Endodermal cell (in vitro differentiated cells): ENCODE measurements around the gene ANKRD18B. TPM values are rescaled to one million over a fixed set of nuclear protein-coding genes. Genes with fewer than 3 reads are reported as not detected.
A peak's percentile ranks its signal among the peaks of the same experiment; 100 is the strongest.
"Not testable (repeated sequence)": the region's sequence is repeated elsewhere in the genome, so short reads cannot be mapped to it uniquely, and the experiment has no call there.

ENCODE experiments used
- DNase-seq: peaks from one replicate; pipeline ENCODE4 v3.0.0-alpha.2; 2017
- H3K27ac ChIP-seq: 2 replicates; pipeline ENCODE4 v1.5.1; 2013; ENCODE audit warnings: mild to moderate bottlenecking, low read depth, low read length, moderate library complexity
- H3K27me3 ChIP-seq: 2 replicates; pipeline ENCODE4 v1.6.1; 2013; ENCODE audit warnings: mild to moderate bottlenecking, low read length, moderate library complexity; ENCODE audit not compliant: insufficient read depth, control insufficient read depth, poor library complexity, severe bottlenecking
- H3K36me3 ChIP-seq: 2 replicates; pipeline ENCODE4 v1.7.0; 2013; ENCODE audit warnings: mild to moderate bottlenecking, low read length, moderate library complexity; ENCODE audit not compliant: control insufficient read depth, insufficient read depth
- H3K4me1 ChIP-seq: one replicate; pipeline ENCODE4 v1.7.0; 2013; ENCODE audit warnings: low read length; ENCODE audit not compliant: control insufficient read depth, insufficient read depth
- H3K4me3 ChIP-seq: 2 replicates; pipeline ENCODE4 v1.5.1; 2013; ENCODE audit warnings: mild to moderate bottlenecking, low read length, moderate library complexity
- H3K9ac ChIP-seq: 2 replicates; pipeline ENCODE4 v1.6.1; 2013; ENCODE audit warnings: mild to moderate bottlenecking, low read length, moderate library complexity; ENCODE audit not compliant: poor library complexity, severe bottlenecking; ENCODE audit errors: extremely low read depth
- H3K9me3 ChIP-seq: 2 replicates; pipeline ENCODE4 v1.6.1; 2013; ENCODE audit warnings: mild to moderate bottlenecking, low read length, moderate library complexity; ENCODE audit not compliant: control insufficient read depth
- H3K27ac Mint-ChIP-seq: 2 replicates; pipeline ENCODE4 v1.8.0; 2020; ENCODE audit warnings: mixed read lengths
- H3K27me3 Mint-ChIP-seq: 2 replicates; pipeline ENCODE4 v1.8.0; 2021; ENCODE audit warnings: mild to moderate bottlenecking, mixed read lengths; ENCODE audit not compliant: insufficient read depth
- H3K36me3 Mint-ChIP-seq: 2 replicates; pipeline ENCODE4 v1.8.0; 2020; ENCODE audit warnings: low read depth, mixed read lengths
- H3K4me1 Mint-ChIP-seq: 2 replicates; pipeline ENCODE4 v1.8.0; 2020; ENCODE audit warnings: mixed read lengths
- H3K4me3 Mint-ChIP-seq: 2 replicates; pipeline ENCODE4 v1.8.0; 2020; ENCODE audit warnings: mild to moderate bottlenecking, moderate library complexity, mixed read lengths
- H3K9me3 Mint-ChIP-seq: 2 replicates; pipeline ENCODE4 v1.8.0; 2020; ENCODE audit warnings: mild to moderate bottlenecking, mixed read lengths
- WGBS, 2 experiments: methylation state at CpG; one replicate each; pipeline versions ENCODE4 v1.1.5 to v1.1.7; 2013; ENCODE audit warnings: missing lambda C conversion rate in 2 of 2, mixed read lengths in 1 of 2; ENCODE audit not compliant: insufficient coverage in 1 of 2, insufficient read length in 1 of 2; 5-methylcytosine and 5-hydroxymethylcytosine counted together
- total RNA-seq, 2 donors: library from RNA; stranded (reverse); fragmentation: NEBNext Ultra II Directional in 1 of 2; extraction: Animal tissue kit (Norgen Biotek cat#: 25700) in 1 of 2; gene quantifications; 2 replicates in 1 of 2; 3 replicates in 1 of 2; pipeline ENCODE4 v1.2.1, GENCODE V29; 2021

The ANKRD18B gene
- total RNA-seq, 2 donors from 2014 or later = 6.7 to 9.7 TPM

GRCh38 chr9:33548816-33549215 lies 24.8 kb downstream of the ANKRD18B start:
- H3K4me3 ChIP-seq, H3K27me3 ChIP-seq, DNase-seq, H3K36me3 ChIP-seq, H3K4me3 Mint-ChIP-seq, H3K27me3 Mint-ChIP-seq, H3K36me3 Mint-ChIP-seq, H3K4me1 Mint-ChIP-seq, H3K9me3 ChIP-seq, H3K27ac ChIP-seq, H3K9me3 Mint-ChIP-seq, H3K27ac Mint-ChIP-seq, H3K9ac ChIP-seq, H3K4me1 ChIP-seq: not testable (repeated sequence)
- WGBS, 2 experiments = no CpG with 5 or more reads among the region's 4 CpGs

GRCh38 chr9:33549418-33549817 lies 25.4 kb downstream of the ANKRD18B start:
- not testable (repeated sequence) for H3K27ac Mint-ChIP-seq, DNase-seq, H3K36me3 ChIP-seq, H3K4me3 Mint-ChIP-seq, H3K9me3 ChIP-seq, H3K27me3 Mint-ChIP-seq, H3K4me3 ChIP-seq, H3K9me3 Mint-ChIP-seq, H3K27me3 ChIP-seq, H3K9ac ChIP-seq, H3K4me1 ChIP-seq, H3K4me1 Mint-ChIP-seq, H3K36me3 Mint-ChIP-seq, H3K27ac ChIP-seq
- 80 to 93% methylated on average over 1 to 3 of the region's 3 CpGs for WGBS, 2 experiments

- not testable (repeated sequence) for H3K27me3 Mint-ChIP-seq, H3K4me3 ChIP-seq, H3K27me3 ChIP-seq, H3K9me3 ChIP-seq, H3K9me3 Mint-ChIP-seq, H3K4me1 Mint-ChIP-seq, H3K4me3 Mint-ChIP-seq, H3K27ac Mint-ChIP-seq, DNase-seq, H3K9ac ChIP-seq, H3K27ac ChIP-seq, H3K36me3 ChIP-seq, H3K36me3 Mint-ChIP-seq, H3K4me1 ChIP-seq
These were observed 27.1 kb downstream of the ANKRD18B start for GRCh38 chr9:33551183-33551582.

DNA sequence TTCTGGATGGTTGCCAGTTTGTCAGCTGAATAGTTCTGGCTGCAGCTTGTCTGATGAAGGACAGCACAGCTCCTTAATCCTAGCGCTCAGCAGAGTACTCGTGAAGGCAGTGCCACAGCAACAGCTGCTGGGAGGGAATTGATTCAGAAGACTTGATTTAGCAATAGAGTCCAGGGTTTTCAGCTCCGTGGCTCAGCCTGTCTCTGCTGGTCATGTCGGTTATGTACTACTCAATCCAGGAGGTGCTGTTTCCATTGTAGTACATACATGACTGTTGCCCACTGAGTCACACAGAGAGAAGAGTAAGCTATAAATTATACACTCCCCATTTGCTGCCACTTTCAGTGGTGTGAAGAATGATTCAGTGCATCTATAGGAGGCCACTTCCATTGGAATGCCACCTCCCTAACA lies 28.3 kb downstream of the ANKRD18B start:
- not testable (repeated sequence) for H3K4me1 ChIP-seq, H3K27me3 Mint-ChIP-seq, H3K4me3 ChIP-seq, H3K27ac ChIP-seq, H3K4me1 Mint-ChIP-seq, DNase-seq, H3K27ac Mint-ChIP-seq, H3K36me3 Mint-ChIP-seq, H3K4me3 Mint-ChIP-seq, H3K9me3 Mint-ChIP-seq, H3K9ac ChIP-seq, H3K27me3 ChIP-seq, H3K36me3 ChIP-seq, H3K9me3 ChIP-seq
- WGBS, 2 experiments = 98% methylated on average over 2 of the region's 4 CpGs; no CpG with 5 or more reads in 1 of the 2 experiments

GRCh38 chr9:33560217-33560616 lies 36.2 kb downstream of the ANKRD18B start:
- H3K4me1 ChIP-seq, H3K4me1 Mint-ChIP-seq, H3K36me3 ChIP-seq, H3K4me3 Mint-ChIP-seq, H3K27me3 Mint-ChIP-seq, H3K9me3 ChIP-seq, DNase-seq, H3K27me3 ChIP-seq, H3K9ac ChIP-seq, H3K4me3 ChIP-seq, H3K9me3 Mint-ChIP-seq, H3K36me3 Mint-ChIP-seq, H3K27ac Mint-ChIP-seq: not testable (repeated sequence)
- 100% methylated on average over 1 of the region's 1 CpG; no CpG with 5 or more reads in 1 of the 2 experiments for WGBS, 2 experiments
- peak overlapping the region; percentile 68 for H3K27ac ChIP-seq

DNA sequence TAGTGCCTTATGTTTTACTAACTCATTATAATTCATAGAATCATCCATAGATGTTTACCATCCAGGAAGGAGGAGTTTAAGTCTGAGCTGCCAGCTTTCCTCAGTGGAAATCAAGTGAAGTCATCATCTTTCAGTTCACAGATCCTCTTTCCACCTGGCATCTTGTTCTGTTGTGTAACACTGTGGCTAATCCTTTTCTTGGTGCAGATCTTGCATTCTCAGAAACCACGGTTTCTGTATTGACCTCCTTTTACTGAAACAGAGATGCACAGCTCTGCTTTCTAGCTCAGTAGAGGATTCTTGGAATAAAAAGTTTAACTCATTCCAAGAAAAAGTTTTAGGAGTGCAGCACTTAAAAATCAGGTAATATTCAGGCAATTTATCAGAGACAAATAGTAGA lies 38.1 kb downstream of the ANKRD18B start:
- H3K27me3 Mint-ChIP-seq, H3K9me3 ChIP-seq, H3K4me1 ChIP-seq, H3K36me3 ChIP-seq, H3K4me3 Mint-ChIP-seq, H3K4me1 Mint-ChIP-seq, H3K9ac ChIP-seq, H3K36me3 Mint-ChIP-seq, H3K27ac ChIP-seq, H3K9me3 Mint-ChIP-seq, H3K27ac Mint-ChIP-seq, H3K4me3 ChIP-seq, H3K27me3 ChIP-seq, DNase-seq: not testable (repeated sequence)
- 100% methylated on average over 1 of the region's 1 CpG; no CpG with 5 or more reads in 1 of the 2 experiments for WGBS, 2 experiments

GRCh38 chr9:33567776-33568175 lies 43.7 kb downstream of the ANKRD18B start:
- H3K9ac ChIP-seq, H3K9me3 Mint-ChIP-seq, H3K4me3 Mint-ChIP-seq, DNase-seq, H3K27ac Mint-ChIP-seq, H3K4me1 Mint-ChIP-seq, H3K4me1 ChIP-seq, H3K27me3 ChIP-seq, H3K4me3 ChIP-seq, H3K36me3 Mint-ChIP-seq, H3K27me3 Mint-ChIP-seq, H3K9me3 ChIP-seq, H3K27ac ChIP-seq, H3K36me3 ChIP-seq: not testable (repeated sequence)
